GM12872 (cell line): Measurements from ENCODE around the gene DIPK1C.

Source experiments
- TF ChIP-seq, protein P1 (sequence below): IDR thresholded peaks from 3 replicates; pipeline ENCODE4 v1.5.1; 2011; ENCODE audit warnings: low read depth, mild to moderate bottlenecking, low read length, moderate library complexity; ENCODE audit not compliant: insufficient read depth

The DIPK1C gene

DNA sequence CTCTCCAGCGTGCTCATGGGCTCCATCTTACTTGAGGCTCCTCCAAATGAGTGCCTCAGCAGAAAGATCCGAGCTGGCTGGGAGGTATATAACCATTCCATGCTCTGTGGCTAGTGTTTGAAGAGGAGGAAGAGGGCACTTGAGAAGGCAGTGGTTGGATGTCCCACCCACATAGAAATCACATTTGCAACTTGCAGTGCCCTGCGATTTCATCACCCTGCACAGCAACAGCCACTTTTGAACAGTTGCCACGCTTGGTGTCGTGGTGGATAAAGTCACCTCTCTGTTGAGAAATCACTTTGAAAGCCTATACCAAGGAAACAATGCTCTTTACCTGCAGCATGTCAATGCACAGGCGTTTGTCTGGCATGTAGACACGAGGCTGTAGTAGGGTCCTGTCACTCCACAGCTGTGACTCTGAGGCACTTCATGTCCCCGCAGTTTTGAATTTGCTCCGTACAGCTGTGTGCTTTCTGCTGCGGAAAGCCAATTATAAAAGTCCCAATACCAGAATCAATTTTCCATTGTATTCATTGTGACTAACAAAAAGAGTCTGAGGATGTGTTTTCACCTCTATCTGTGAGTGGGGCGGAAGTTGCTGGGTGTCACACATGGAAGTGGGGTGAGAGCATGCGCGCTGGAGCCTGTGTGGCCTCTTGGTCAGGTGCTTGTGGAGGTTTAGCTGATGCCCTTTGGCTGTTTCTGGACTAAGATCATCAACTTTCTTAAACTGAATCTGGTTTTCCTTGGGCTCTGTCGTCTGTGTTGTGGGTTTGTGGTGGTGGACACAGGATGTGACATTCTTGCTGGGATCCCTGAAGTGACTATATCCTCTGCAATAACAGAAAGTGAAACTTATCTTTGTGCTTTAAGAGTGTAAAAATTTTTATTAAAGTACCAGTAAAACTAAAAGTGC lies 41.9 kb upstream of the DIPK1C start:
- TF ChIP-seq, protein P1, sequence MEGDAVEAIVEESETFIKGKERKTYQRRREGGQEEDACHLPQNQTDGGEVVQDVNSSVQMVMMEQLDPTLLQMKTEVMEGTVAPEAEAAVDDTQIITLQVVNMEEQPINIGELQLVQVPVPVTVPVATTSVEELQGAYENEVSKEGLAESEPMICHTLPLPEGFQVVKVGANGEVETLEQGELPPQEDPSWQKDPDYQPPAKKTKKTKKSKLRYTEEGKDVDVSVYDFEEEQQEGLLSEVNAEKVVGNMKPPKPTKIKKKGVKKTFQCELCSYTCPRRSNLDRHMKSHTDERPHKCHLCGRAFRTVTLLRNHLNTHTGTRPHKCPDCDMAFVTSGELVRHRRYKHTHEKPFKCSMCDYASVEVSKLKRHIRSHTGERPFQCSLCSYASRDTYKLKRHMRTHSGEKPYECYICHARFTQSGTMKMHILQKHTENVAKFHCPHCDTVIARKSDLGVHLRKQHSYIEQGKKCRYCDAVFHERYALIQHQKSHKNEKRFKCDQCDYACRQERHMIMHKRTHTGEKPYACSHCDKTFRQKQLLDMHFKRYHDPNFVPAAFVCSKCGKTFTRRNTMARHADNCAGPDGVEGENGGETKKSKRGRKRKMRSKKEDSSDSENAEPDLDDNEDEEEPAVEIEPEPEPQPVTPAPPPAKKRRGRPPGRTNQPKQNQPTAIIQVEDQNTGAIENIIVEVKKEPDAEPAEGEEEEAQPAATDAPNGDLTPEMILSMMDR = no peak

DNA sequence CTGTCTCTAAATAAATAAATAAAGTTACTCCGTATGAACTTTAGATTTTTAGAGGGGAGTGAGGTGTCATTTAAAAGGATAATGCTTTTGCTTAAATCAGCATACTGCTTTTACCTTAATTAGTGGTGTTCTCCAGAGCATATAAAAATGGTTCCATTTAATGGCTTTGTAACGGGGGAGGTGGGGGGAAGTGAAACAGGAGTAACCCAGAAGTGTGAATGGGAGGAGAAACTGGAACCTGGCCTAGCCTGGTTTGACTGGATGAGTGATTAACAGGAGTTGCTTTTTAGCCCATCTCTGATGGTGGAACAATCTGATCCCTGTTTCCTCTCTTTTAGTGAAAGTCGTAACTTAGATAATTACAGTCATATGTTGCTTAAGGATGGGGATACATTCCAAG lies 40.7 kb upstream of the DIPK1C start:
- TF ChIP-seq, protein P1 = no peak

DNA sequence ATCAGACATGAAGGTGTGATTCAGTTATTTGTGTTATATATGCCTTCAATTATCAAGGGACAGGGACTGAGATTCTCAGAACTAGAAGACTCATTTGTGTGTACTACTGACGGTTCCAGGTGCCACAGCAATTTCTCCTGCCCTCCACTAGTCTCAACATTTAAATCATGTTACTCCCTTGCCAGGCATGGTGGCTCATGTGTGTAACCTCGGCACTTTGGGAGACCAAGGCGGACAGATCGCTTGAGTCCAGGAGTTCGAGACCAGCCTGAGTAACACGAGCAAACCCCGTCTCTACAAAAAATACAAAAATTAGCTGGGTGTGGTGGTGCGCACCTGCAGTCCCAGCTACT lies 40.2 kb upstream of the DIPK1C start:
- TF ChIP-seq, protein P1 = 0 out of 3 replicates have a peak, but pooled peaks have one; percentile 2

DNA sequence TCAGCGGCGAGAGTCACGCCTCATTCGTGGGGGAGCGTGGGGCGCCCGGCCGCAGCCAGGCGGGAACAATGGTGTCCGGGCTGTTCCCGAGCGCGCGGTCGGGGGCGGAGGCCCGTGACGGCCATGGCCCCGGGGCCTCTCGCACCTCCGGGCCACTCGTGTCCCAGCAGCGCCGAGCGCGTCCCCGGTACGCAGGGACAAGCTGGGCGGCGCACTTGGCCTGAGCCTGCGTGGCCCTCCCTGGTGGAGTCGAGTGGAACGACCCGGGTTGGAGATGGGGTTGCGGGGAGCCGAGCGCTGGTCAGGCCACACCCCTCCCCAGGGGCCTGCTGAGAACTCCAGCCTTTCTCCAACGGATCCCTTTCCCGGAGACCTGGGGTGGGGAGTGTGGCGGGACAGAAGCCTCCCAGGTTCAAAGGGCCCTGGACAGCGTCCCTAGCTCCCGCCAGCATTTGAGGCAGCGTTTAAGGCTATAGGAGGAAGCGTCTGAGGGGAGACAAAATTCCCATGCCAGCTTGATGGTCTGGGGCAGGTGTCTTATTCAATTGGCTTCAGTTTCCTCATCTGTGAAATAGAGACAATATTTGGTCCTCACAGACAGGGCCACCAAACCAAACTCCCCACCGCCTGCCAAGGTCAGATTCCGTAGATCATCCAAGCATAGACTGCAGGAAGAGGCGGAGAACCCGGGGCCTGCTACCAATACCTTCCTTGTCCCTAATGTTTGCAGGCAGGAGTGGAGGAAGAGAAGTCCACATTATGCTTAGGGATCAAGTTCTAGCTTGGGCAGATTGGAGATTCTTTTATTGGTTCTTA lies 39.6 kb upstream of the DIPK1C start:
- TF ChIP-seq, protein P1 = peak; percentile 19; the same call in 1 of the 3 replicates

DNA sequence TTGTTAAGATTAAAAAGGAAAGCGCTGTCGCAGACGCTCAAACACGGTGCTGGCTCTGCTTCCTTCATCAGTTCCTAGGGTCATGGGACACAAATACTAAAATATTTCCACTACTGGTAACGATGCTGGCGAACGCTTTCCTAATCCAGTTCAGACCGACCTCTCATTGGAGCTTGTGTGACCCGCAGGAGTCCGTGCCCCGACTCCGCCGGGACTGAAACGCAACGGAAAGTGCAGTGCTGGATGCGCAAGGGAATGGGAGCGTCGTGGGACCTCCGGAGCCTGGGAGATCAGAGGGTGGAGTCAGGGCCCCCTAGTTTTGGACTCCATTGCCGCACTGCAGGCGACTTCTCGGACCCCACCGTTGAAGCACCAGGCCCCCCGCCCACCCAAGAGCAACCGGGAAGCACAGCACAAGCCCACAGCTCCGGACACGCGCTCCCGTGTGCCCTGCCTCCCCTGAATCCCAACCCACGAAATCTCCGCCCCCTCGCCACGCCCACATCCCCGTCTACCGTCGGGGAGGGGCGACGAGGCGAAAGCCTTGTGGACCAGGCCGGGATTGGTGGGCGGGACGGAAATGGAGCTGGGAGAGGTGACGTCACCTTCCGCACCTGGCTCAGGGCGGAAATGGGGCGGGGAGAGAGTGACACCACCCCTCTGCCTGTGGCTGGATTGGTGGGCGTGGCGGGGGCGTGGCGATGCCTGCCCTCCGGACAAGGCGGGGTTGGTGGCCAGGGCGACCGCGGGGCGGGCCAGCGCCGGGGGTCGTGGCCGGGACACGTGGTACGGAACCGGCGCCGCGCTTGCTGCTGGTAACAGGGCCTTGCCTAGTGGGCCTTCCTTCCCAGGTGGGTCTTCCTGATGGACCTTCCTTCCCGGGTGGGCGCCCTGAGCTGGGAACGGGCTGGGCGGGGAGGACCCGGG lies 38.7 kb upstream of the DIPK1C start, which contains the start of gene CNDP2:
Gene CNDP2, plus strand, starts transcription at position 783 of the 927 bp plus-strand sequence. CDS start 3,611 bp downstream, outside the sequence.
- TF ChIP-seq, protein P1 = no peak

DNA sequence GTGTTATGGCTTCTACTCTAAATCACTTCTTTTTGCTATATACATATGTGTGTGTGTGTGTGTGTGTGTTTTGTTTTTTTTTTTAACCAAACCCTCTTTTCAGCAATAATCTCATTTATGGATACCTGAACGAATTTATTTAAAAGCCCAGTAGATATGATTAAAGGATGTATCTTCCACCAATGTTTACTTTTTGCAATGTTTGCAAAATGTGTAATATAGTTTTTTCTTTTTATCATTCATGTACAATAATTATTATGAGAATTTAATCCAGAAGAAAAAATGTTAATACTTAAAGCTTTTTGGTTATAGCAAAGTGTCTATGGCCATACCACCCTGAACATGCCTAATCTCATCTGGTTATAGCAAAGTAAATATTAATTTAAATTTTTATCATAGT lies 37.4 kb upstream of the DIPK1C start:
- TF ChIP-seq, protein P1 = no peak
